Mesendoderm (in vitro differentiated cells): ENCODE measurements around the gene ZC3HAV1L.
"Not testable (repeated sequence)": the region's sequence is repeated elsewhere in the genome, so short reads cannot be mapped to it uniquely, and the experiment has no call there.

ENCODE experiments used
- DNase-seq: peaks from one replicate; pipeline ENCODE4 v3.0.0; 2013
- H2AK5ac ChIP-seq: 2 replicates; pipeline ENCODE4 v1.6.1; 2013; ENCODE audit warnings: low read length, inconsistent platforms
- H2BK120ac ChIP-seq: 2 replicates; pipeline ENCODE4 v1.6.1; 2013; ENCODE audit warnings: low read depth, mild to moderate bottlenecking, low read length, moderate library complexity, mixed read lengths
- H2BK15ac ChIP-seq: replicated peaks from 2 replicates; pipeline ENCODE4 v1.6.1; 2013; ENCODE audit warnings: low read depth, mild to moderate bottlenecking, moderate library complexity
- H2BK5ac ChIP-seq: 2 replicates; pipeline ENCODE4 v1.6.1; 2013; ENCODE audit warnings: low read length, inconsistent platforms
- H3K18ac ChIP-seq: 2 replicates; pipeline ENCODE4 v1.6.1; 2013; ENCODE audit warnings: mild to moderate bottlenecking, low read length, mixed read lengths
- H3K23ac ChIP-seq: one replicate; pipeline ENCODE4 v1.6.1; 2013; ENCODE audit warnings: low read length
- H3K27ac ChIP-seq: 2 replicates; pipeline ENCODE4 v1.5.1; 2013; ENCODE audit warnings: low read depth, mild to moderate bottlenecking, inconsistent platforms, low read length, moderate library complexity
- H3K27me3 ChIP-seq: 2 replicates; pipeline ENCODE4 v1.6.1; 2013; ENCODE audit warnings: low read length, control low read depth, mild to moderate bottlenecking, inconsistent platforms; ENCODE audit not compliant: insufficient read depth, poor library complexity
- H3K36me3 ChIP-seq: 2 replicates; pipeline ENCODE4 v1.6.1; 2013; ENCODE audit warnings: low read length, inconsistent platforms; ENCODE audit not compliant: control insufficient read depth, insufficient read depth
- H3K4ac ChIP-seq: one replicate; pipeline ENCODE4 v1.6.1; 2013; ENCODE audit warnings: low read depth, mild to moderate bottlenecking, low read length, moderate library complexity
- H3K4me1 ChIP-seq: 2 replicates; pipeline ENCODE4 v1.6.1; 2013; ENCODE audit warnings: low read depth, low read length, inconsistent platforms; ENCODE audit not compliant: control insufficient read depth
- H3K4me2 ChIP-seq: 2 replicates; pipeline ENCODE4 v1.6.1; 2013; ENCODE audit warnings: low read length
- H3K4me3 ChIP-seq: 2 replicates; pipeline ENCODE4 v1.5.1; 2013; ENCODE audit warnings: mild to moderate bottlenecking, low read length
- H3K56ac ChIP-seq: one replicate; pipeline ENCODE4 v1.6.1; 2013; ENCODE audit warnings: low read length
- H3K79me1 ChIP-seq: 2 replicates; pipeline ENCODE4 v1.6.1; 2013; ENCODE audit warnings: low read length, inconsistent platforms
- H3K79me2 ChIP-seq: 2 replicates; pipeline ENCODE4 v1.6.1; 2013; ENCODE audit warnings: mild to moderate bottlenecking, low read length; ENCODE audit not compliant: control insufficient read depth, insufficient read depth
- H3K9ac ChIP-seq: 2 replicates; pipeline ENCODE4 v1.6.1; 2013; ENCODE audit warnings: low read length, inconsistent platforms
- H4K5ac ChIP-seq: one replicate; pipeline ENCODE4 v1.6.1; 2013; ENCODE audit warnings: low read length
- H4K8ac ChIP-seq: one replicate; pipeline ENCODE4 v1.6.1; 2013; ENCODE audit warnings: low read depth, mild to moderate bottlenecking, control low read depth, low read length, moderate library complexity
- WGBS: extraction: QIAGEN DNeasy Blood & Tissue Kit; methylation state at CpG from one replicate; pipeline ENCODE4 v1.1.7; 2013; ENCODE audit warnings: low lambda C conversion rate, missing lambda C conversion rate; ENCODE audit not compliant: insufficient coverage; ENCODE audit errors: extremely low coverage; 5-methylcytosine and 5-hydroxymethylcytosine counted together

The ZC3HAV1L gene

GRCh38 chr7:139078399-139078798 is 42.6 kb upstream of the ZC3HAV1L start:
- no CpG with 5 or more reads among the region's 1 CpG for WGBS

GRCh38 chr7:139077706-139078105 is 41.9 kb upstream of the ZC3HAV1L start:
- not testable (repeated sequence) for H3K4me1 ChIP-seq, H3K18ac ChIP-seq, H4K5ac ChIP-seq, DNase-seq, H3K27ac ChIP-seq, H3K56ac ChIP-seq, H2BK5ac ChIP-seq, H3K4me2 ChIP-seq, H3K23ac ChIP-seq, H3K4me3 ChIP-seq, H2BK15ac ChIP-seq, H3K27me3 ChIP-seq, H3K9ac ChIP-seq, H2BK120ac ChIP-seq, H4K8ac ChIP-seq, H2AK5ac ChIP-seq, H3K79me2 ChIP-seq, H3K36me3 ChIP-seq, H3K4ac ChIP-seq, H3K79me1 ChIP-seq
- no CpG with 5 or more reads among the region's 5 CpGs for WGBS

More at GRCh38 chr7:139078399-139078798, 42.6 kb upstream of the ZC3HAV1L start:
- Histone ChIP-seq H3K79me2 (no peaks in the 10 kb centered on the region), H2BK5ac (no peak overlapping the region), H3K4me3 (no peak overlapping the region), H3K4me2 (no peak overlapping the region), H3K36me3 (peaks cover 8% of the 10 kb centered on the region), H3K18ac (no peak overlapping the region), H3K27me3 (no peaks in the 10 kb centered on the region), H3K4me1 (no peaks in the 10 kb centered on the region), H2AK5ac (no peak overlapping the region), H2BK120ac (no peak overlapping the region), H3K27ac (no peak overlapping the region), H3K79me1 (no peaks in the 10 kb centered on the region), H4K5ac (no peak overlapping the region), H3K9ac (no peak overlapping the region), H4K8ac (no peak overlapping the region), H3K56ac (no peak overlapping the region), H2BK15ac (no peak overlapping the region), H3K23ac (no peak overlapping the region), H3K4ac (no peak overlapping the region)
- DNase-seq = no peak

- H3K4ac ChIP-seq = no peak overlapping the region
- peak overlapping the region; percentile 15 for H3K27ac ChIP-seq
- no peak overlapping the region for H4K8ac ChIP-seq
- H3K18ac ChIP-seq = no peak overlapping the region
- no peaks in the 10 kb centered on the region for H3K79me2 ChIP-seq
- WGBS = no CpG with 5 or more reads among the region's 11 CpGs
- no peak overlapping the region for H3K56ac ChIP-seq
- H4K5ac ChIP-seq = no peak overlapping the region
- H3K4me3 ChIP-seq = no peak overlapping the region
- no peak overlapping the region for H3K4me2 ChIP-seq
- DNase-seq = peak; percentile 28
- H3K27me3 ChIP-seq = no peaks in the 10 kb centered on the region
- H3K4me1 ChIP-seq = no peaks in the 10 kb centered on the region
- no peak overlapping the region for H2BK15ac ChIP-seq
- peaks cover 13% of the 10 kb centered on the region for H3K36me3 ChIP-seq
- no peak overlapping the region for H2AK5ac ChIP-seq
- no peak overlapping the region for H2BK5ac ChIP-seq
- H3K79me1 ChIP-seq = no peaks in the 10 kb centered on the region
- no peak overlapping the region for H3K9ac ChIP-seq
- H2BK120ac ChIP-seq = no peak overlapping the region
- no peak overlapping the region for H3K23ac ChIP-seq
These were observed 40.2 kb upstream of the ZC3HAV1L start for GRCh38 chr7:139075871-139076686.

- Histone ChIP-seq H3K23ac (no peak overlapping the region), H3K27me3 (no peaks in the 10 kb centered on the region), H3K56ac (peak overlapping the region; percentile 44), H3K27ac (no peak overlapping the region), H3K4me3 (no peak overlapping the region), H2BK120ac (no peak overlapping the region), H3K4me2 (no peak overlapping the region), H3K36me3 (peaks cover 9% of the 10 kb centered on the region), H3K4me1 (no peaks in the 10 kb centered on the region), H2AK5ac (no peak overlapping the region), H3K18ac (no peak overlapping the region), H4K8ac (no peak overlapping the region), H3K79me2 (no peaks in the 10 kb centered on the region), H3K9ac (peak overlapping the region; percentile 43), H2BK15ac (no peak overlapping the region), H2BK5ac (no peak overlapping the region), H3K4ac (no peak overlapping the region), H3K79me1 (no peaks in the 10 kb centered on the region), H4K5ac (no peak overlapping the region)
- WGBS = no CpG with 5 or more reads among the region's 9 CpGs
- DNase-seq = peak; percentile 85
These were observed 39.3 kb upstream of the ZC3HAV1L start for GRCh38 chr7:139075031-139075652.

GRCh38 chr7:139072796-139073195 is 37.0 kb upstream of the ZC3HAV1L start:
- no peak overlapping the region for H3K9ac ChIP-seq
- H3K4ac ChIP-seq = no peak overlapping the region
- no peak overlapping the region for H3K27ac ChIP-seq
- H2BK5ac ChIP-seq = no peak overlapping the region
- no peak overlapping the region for H4K8ac ChIP-seq
- no peak overlapping the region for H3K56ac ChIP-seq
- no peak overlapping the region for H2BK120ac ChIP-seq
- no peak overlapping the region for H3K18ac ChIP-seq
- WGBS = no CpG with 5 or more reads among the region's 8 CpGs
- H2BK15ac ChIP-seq = no peak overlapping the region
- no peak overlapping the region for H4K5ac ChIP-seq
- no peaks in the 10 kb centered on the region for H3K4me1 ChIP-seq
- no peak overlapping the region for H2AK5ac ChIP-seq
- no peaks in the 10 kb centered on the region for H3K79me1 ChIP-seq
- no peak overlapping the region for H3K23ac ChIP-seq
- H3K27me3 ChIP-seq = no peaks in the 10 kb centered on the region
- H3K4me3 ChIP-seq = no peak overlapping the region
- H3K36me3 ChIP-seq = peaks cover 11% of the 10 kb centered on the region
- H3K79me2 ChIP-seq = no peaks in the 10 kb centered on the region
- DNase-seq = no peak
- H3K4me2 ChIP-seq = no peak overlapping the region
